NOMO-1 treated with dmso at 0.1 percent for 144 hours (cell line): ENCODE data around the gene TYW3.
"Not testable (repeated sequence)": the region's sequence is repeated elsewhere in the genome, so short reads cannot be mapped to it uniquely, and the experiment has no call there.

Source experiments
- DNase-seq: peaks from one replicate; lab custom pipeline; 2025; ENCODE audit not compliant: unreplicated experiment; lab: John Stamatoyannopoulos, UW

The TYW3 gene

GRCh38 chr1:74731399-74732052, 1.4 kb upstream of the TYW3 start:
- DNase-seq, result no peak

GRCh38 chr1:74732071-74732946, 643 bp upstream of the TYW3 start:
- not testable (repeated sequence) for DNase-seq

- DNase-seq, result peak; percentile 52
Observed at GRCh38 chr1:74733604-74734484, 892 bp downstream of the TYW3 start.

DNA sequence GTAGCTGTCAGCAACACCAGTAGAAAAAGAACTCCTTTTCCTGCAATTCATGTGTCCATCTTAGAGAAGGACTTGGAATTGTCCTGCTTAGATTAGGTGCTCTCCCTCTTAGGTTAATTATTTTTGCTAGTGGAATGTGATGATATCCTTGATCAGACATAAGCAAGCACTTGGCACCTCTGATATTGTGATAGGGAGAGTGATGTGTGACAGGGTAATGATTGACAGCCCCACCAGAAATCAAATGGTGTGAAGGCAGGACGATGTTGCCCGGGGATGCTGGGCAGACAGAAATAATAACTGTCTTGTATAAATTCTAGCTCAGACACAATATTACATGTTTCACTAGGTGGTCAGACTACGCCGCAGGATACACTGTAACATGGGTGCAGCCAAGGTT, 4.4 kb downstream of the TYW3 start:
- DNase-seq, result no peak

- DNase-seq, result not testable (repeated sequence)
Observed at GRCh38 chr1:74740307-74740980, 7.5 kb downstream of the TYW3 start.

- not testable (repeated sequence) for DNase-seq
Observed at GRCh38 chr1:74745247-74745646, 12.3 kb downstream of the TYW3 start.

- no peak for DNase-seq
Observed at GRCh38 chr1:74748960-74749359, 16.0 kb downstream of the TYW3 start.

GRCh38 chr1:74753104-74753503, 20.2 kb downstream of the TYW3 start:
- no peak for DNase-seq

GRCh38 chr1:74755475-74755874, 22.5 kb downstream of the TYW3 start:
- DNase-seq, result no peak

GRCh38 chr1:74756650-74757049, 23.7 kb downstream of the TYW3 start:
- DNase-seq, result not testable (repeated sequence)

DNA sequence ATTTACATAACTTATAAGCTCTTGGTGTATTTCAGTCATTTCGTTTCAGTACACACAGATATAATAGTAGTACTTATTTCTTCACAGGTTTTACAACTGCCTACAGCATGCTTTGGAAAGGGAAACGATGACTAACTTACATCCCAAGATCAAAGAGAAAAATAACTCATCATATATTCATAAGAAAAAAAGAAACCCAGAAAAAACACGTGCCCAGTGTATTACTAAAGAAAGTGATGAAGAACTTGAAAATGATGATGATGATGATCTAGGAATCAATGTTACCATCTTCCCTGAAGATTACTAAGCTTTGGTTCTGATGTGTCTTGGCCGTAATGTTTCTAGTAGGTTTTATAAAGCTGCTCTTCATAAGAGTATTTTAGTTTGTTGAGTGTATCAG, 30.9 kb downstream of the TYW3 start:
- no peak for DNase-seq

- DNase-seq, result no peak
Observed at GRCh38 chr1:74766579-74766978, 33.6 kb downstream of the TYW3 start.

DNA sequence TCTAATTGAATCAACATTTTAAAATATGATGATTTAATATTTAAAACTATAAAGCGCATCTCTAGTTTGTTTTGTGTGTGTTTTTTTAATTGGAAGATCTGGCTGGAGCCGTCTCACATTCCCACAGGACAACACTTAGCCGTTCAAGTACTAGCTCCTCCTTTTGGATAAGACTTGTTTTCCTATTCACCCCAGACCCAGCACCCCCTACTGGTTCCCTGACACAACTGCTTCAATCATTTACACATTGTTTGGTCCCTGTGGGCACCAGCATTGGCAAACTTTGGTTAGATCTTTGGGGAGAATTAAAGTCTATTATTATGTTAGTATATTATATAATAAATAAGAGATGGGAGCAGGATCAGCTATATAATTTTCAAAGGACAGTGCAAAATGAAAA, 34.5 kb downstream of the TYW3 start:
- DNase-seq, result no peak

DNA sequence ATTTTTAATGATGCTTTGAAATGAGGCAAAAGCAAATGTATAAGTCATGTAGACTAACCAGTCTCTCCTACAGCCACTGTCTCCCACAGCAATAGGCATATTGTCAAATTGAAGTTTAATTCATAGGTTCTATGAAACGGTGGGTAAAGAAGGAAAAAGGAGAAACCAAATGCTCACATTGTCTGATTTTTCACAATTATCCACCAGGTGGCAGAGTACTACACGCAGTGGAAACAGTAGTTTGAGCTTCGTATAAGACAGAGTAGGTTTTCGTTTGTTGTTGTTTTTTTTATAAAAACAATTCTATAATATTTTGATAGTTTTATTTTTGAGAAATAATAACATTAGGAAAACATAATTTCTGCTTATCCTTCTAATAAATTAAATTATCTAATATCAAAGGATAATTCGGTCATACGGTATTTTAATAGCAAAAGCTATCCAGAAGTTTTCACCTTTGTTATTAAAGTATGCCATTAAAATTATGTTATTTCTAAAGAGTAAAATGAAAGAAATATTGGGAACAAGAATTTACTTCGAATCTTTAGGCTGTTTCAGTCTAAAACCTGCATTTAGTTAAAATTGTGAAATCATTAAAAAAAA, 39.1 kb downstream of the TYW3 start:
- no peak for DNase-seq

DNA sequence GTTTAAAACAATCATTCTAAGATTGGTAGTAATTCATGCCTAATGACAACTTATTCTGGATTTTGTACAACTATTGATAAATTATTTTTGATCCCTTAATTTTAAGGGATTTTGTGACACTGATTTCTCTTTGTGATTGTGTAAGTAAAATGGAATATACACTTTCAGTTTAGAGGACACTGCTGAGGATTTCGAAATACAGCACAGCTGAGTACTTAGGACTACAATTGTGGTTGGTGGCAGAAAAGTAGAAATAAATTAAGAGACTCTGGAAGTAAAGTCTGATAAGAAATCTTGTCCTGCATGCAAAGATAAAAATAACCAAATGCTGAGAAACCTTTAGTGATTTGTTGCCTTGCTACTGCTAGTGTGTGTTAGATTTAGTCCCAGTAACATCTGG, 40.0 kb downstream of the TYW3 start:
- DNase-seq, result no peak

- DNase-seq, result no peak
Observed at GRCh38 chr1:74773582-74773981, 40.6 kb downstream of the TYW3 start.

GRCh38 chr1:74775735-74776134, 42.8 kb downstream of the TYW3 start:
- no peak for DNase-seq

DNA sequence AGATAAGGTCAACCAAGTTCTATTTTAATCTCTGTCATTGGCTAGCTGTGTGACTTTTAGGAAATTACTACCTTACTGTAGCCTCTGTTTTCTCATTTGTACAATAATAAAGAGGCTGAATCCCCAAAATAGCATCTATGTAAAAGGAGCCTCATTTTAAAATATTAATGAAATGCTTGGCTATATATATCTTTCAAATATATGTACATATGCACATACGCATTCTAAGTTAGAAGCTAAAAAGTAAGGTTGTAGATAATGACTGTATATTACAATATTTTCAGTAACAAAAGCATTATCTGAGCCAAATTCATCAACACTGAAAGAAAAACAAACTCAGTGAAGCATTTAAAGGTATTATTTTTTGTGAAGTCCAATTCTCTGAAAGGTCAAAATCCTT, 44.6 kb downstream of the TYW3 start:
- DNase-seq, result no peak

DNA sequence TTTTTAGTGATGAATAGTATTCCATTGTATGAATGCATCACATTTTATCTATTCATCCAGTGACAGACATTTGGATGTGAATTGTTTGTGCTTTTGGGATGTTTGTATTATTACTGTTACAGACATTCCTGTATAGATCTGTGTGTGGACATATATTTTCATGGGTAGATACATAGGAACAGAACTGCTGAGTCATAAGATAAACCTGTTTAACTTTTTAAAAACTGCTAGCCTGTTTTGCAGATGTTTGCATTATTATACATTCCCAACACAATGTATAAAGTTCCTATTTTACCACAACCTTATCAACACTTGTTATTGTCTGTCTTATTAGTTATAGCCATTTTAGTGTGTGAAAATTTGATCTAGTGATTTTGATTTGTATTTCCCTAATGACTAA, 46.8 kb downstream of the TYW3 start:
- DNase-seq, result no peak

DNA sequence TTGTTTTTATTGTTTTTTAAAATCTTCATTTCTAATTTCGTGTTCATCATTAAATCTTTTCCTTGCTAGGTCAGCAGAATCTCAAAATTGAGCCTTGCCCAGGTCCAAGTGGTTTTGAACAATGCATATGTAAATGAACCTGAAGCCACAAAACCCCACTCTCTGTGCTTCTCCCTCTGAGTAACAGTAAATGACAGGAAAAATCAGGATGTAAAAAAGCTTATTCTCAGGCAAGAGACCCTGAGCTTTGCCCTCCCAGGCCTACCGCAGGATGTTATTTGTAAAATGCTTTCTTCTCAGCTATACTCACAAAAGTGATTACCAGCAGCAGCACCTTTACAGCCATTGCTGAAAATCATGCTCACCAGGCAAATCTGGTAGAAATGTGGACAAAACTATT, 47.6 kb downstream of the TYW3 start:
- no peak for DNase-seq

DNA sequence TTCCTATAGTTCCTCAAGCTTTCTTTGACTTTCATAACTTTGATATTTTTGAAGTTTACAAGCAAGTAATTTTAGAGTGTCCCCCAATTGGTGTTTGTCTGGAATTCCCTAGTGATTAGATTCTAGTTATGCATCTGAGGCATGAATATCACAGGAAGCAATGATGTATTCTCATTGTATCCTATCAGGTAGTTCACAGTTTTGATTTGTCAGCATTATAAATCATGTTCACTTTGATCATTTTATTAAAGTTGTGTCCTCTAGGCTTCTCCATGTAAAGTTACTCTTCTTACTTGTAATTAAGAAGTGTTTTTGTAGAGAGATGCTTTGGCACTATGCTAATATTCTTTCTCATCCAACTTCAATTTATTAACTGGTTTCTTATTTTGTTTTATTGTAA, 53.0 kb downstream of the TYW3 start:
- no peak for DNase-seq
